ENCODE results near the gene HECA.

Gene HECA

GRCh38 chr6:139172151-139172550, 37.3 kb downstream of the HECA start:
- no peak for TF ChIP-seq CTCF (conservative IDR thresholded peaks at IDR 0.05; ENCODE audit: low read depth, low read length)
- DNase-seq (ENCODE audit: low read depth) = no peak
- H3K4me3 ChIP-seq (ENCODE audit: low read length) = no peak overlapping the region

- TF ChIP-seq CTCF (conservative IDR thresholded peaks at IDR 0.05; ENCODE audit: low read depth, low read length) = no peak
- H3K4me3 ChIP-seq (ENCODE audit: low read length) = no peak overlapping the region
Measured at GRCh38 chr6:139172567-139172966, 37.7 kb downstream of the HECA start.

GRCh38 chr6:139173172-139173571, 38.3 kb downstream of the HECA start:
- no peak for DNase-seq (ENCODE audit: low read depth)
- H3K4me3 ChIP-seq (ENCODE audit: low read length) = no peak overlapping the region
- TF ChIP-seq CTCF (conservative IDR thresholded peaks at IDR 0.05; ENCODE audit: low read depth, low read length) = no peak

More at GRCh38 chr6:139172567-139172966, 37.7 kb downstream of the HECA start:
- no peak for DNase-seq (ENCODE audit: low read depth)

- no peak for DNase-seq (ENCODE audit: low read depth)
- no peak for TF ChIP-seq CTCF (conservative IDR thresholded peaks at IDR 0.05; ENCODE audit: low read depth, low read length)
- no peak overlapping the region for H3K4me3 ChIP-seq (ENCODE audit: low read length)
Measured at GRCh38 chr6:139173822-139174221, 38.9 kb downstream of the HECA start.

GRCh38 chr6:139174961-139175360, 40.1 kb downstream of the HECA start:
- no peak for DNase-seq (ENCODE audit: low read depth)
- no peak overlapping the region for H3K4me3 ChIP-seq (ENCODE audit: low read length)
- TF ChIP-seq CTCF (conservative IDR thresholded peaks at IDR 0.05; ENCODE audit: low read depth, low read length) = no peak

- TF ChIP-seq CTCF (conservative IDR thresholded peaks at IDR 0.05; ENCODE audit: low read depth, low read length) = no peak
- no peak overlapping the region for H3K4me3 ChIP-seq (ENCODE audit: low read length)
- no peak for DNase-seq (ENCODE audit: low read depth)
Measured at GRCh38 chr6:139175389-139175948, 40.6 kb downstream of the HECA start.

GRCh38 chr6:139181236-139181635, 46.4 kb downstream of the HECA start:
- TF ChIP-seq CTCF (conservative IDR thresholded peaks at IDR 0.05; ENCODE audit: low read depth, low read length) = no peak
- H3K4me3 ChIP-seq (ENCODE audit: low read length) = no peak overlapping the region
- no peak for DNase-seq (ENCODE audit: low read depth)
